ENCODE measurements around the gene RALBP1.

RALBP1 gene

DNA sequence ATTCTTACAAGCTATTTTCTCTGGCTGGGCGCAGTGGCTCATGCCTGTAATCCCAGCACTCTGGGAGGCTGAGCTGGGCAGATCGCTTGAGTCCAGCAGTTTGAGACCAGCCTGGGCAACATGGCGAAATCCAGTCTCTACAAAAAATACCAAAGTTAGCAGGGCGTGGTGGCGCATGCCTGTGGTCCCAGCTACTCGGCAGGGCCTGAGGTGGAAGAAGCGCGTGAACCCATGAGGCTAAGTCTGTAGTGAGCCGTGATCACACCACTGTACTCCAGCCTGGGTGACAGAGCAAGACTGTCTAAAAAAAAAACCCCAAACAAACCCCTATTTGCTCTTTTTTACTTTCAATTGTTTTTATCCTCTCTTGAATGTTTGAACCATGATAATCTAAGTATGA lies 102.0 kb downstream of the RALBP1 start:
- TF ChIP-seq CTCF (IDR thresholded peaks at IDR 0.05; ENCODE audit: low read depth, low read length, missing control alignments), result no peak
- H3K4me3 ChIP-seq (replicated peaks; ENCODE audit: low read depth, low read length), result no peak overlapping the region
- no peak for DNase-seq (ENCODE audit: extremely low read depth, low read depth)

- TF ChIP-seq CTCF (IDR thresholded peaks at IDR 0.05; ENCODE audit: low read depth, low read length, missing control alignments), result no peak
- DNase-seq (ENCODE audit: extremely low read depth, low read depth), result no peak
Measured at GRCh38 chr18:9578306-9578705, 103.0 kb downstream of the RALBP1 start.

DNA sequence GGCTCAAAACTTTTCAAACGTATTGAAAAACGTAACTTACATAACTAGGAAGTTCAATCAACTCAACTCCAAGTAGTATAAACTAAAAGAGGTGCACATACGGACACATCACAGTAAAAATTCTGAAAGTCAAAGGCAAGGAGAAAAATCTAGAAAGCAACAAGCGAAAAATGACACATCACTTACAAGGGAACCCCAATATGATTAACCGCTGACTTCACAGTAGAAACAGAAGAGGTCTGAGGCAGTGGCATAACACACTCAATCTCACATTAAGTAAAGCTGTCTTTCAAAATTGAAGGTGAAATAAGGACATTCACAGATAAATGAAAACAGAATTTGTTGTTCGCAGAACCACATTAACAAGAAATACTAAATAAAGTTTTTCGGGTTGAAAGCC lies 106.4 kb downstream of the RALBP1 start:
- no peak for DNase-seq (ENCODE audit: extremely low read depth, low read depth)
- no peak overlapping the region for H3K4me3 ChIP-seq (replicated peaks; ENCODE audit: low read depth, low read length)
- no peak for TF ChIP-seq CTCF (IDR thresholded peaks at IDR 0.05; ENCODE audit: low read depth, low read length, missing control alignments)

More at GRCh38 chr18:9578306-9578705, 103.0 kb downstream of the RALBP1 start:
- H3K4me3 ChIP-seq (replicated peaks; ENCODE audit: low read depth, low read length), result no peak overlapping the region

GRCh38 chr18:9586814-9587213 lies 111.5 kb downstream of the RALBP1 start:
- TF ChIP-seq CTCF (IDR thresholded peaks at IDR 0.05; ENCODE audit: low read depth, low read length, missing control alignments), result no peak
- no peak for DNase-seq (ENCODE audit: extremely low read depth, low read depth)
- no peak overlapping the region for H3K4me3 ChIP-seq (replicated peaks; ENCODE audit: low read depth, low read length)

Measured in HFF-Myc (cell line).